RWPE1 (cell line): Measurements from ENCODE around the gene ZNF804A.

Experiments
- CTCF ChIA-PET: fragments of 350-600 bp; sonication (Branson Sonifier 250); formaldehyde crosslinking; extraction: SDS; loops from one replicate; lab custom pipeline; 2021; lab: Yijun Ruan, JAX
- POLR2A ChIA-PET: fragments of 400-600 bp; formaldehyde crosslinking; extraction: SDS; loops from one replicate; lab custom pipeline; 2020; ENCODE audit warnings: antibody characterized with exemption; ENCODE audit not compliant: low non-redundant PET; lab: Yijun Ruan, JAX
- DNase-seq: peaks from one replicate; pipeline ENCODE4 v3.0.0; 2012; ENCODE audit warnings: low spot score
- H3K27ac ChIP-seq: fragments of 450-650 bp; 2 replicates; pipeline ENCODE4 v1.5.1; 2017
- CTCF ChIP-seq: fragments of 450-650 bp; conservative IDR thresholded peaks from 2 replicates; pipeline ENCODE4 v1.5.1; 2017; ENCODE audit warnings: low read depth, mild to moderate bottlenecking

The ZNF804A gene

GRCh38 chr2:184685999-184686841, 87.9 kb downstream of the ZNF804A start:
- POLR2A ChIA-PET = no interaction called here
- no peak overlapping the region for H3K27ac ChIP-seq
- no peak for DNase-seq
- CTCF ChIA-PET = no interaction called here
- TF ChIP-seq CTCF = no peak

- ChIA-PET CTCF (no interaction called here), POLR2A (no interaction called here)
- DNase-seq = no peak
- TF ChIP-seq CTCF = no peak
- no peak overlapping the region for H3K27ac ChIP-seq
These were observed 91.3 kb downstream of the ZNF804A start for GRCh38 chr2:184689638-184690037.

GRCh38 chr2:184692141-184692734, 93.9 kb downstream of the ZNF804A start:
- CTCF ChIA-PET = no interaction called here
- POLR2A ChIA-PET = no interaction called here
- H3K27ac ChIP-seq = no peak overlapping the region
- no peak for TF ChIP-seq CTCF
- no peak for DNase-seq

GRCh38 chr2:184696644-184697043, 98.3 kb downstream of the ZNF804A start:
- H3K27ac ChIP-seq = no peak overlapping the region
- CTCF ChIA-PET = no interaction called here
- no peak for TF ChIP-seq CTCF
- no peak for DNase-seq
- POLR2A ChIA-PET = no interaction called here

- no peak for DNase-seq
- ChIA-PET CTCF (interaction anchor here (0.6 kb wide), 1 partner anchor 110 kb away, joined by 3 read pairs; no protein-coding TSS in a partner anchor), POLR2A (no interaction called here)
- TF ChIP-seq CTCF = no peak
- no peak overlapping the region for H3K27ac ChIP-seq
These were observed 100.1 kb downstream of the ZNF804A start for GRCh38 chr2:184698476-184698875.

GRCh38 chr2:184721881-184722280, 123.6 kb downstream of the ZNF804A start:
- H3K27ac ChIP-seq = no peak overlapping the region
- DNase-seq = no peak
- TF ChIP-seq CTCF = no peak
- ChIA-PET CTCF (no interaction called here), POLR2A (no interaction called here)
